Endothelial cell of umbilical vein (primary cell): ENCODE results near the gene PRG2. TPM values are rescaled to one million over a fixed set of nuclear protein-coding genes. Genes with fewer than 3 reads are reported as not detected.

Source experiments
- BruUV-seq: library from RNA; stranded (reverse); fragments of 400-500 nt; replicated peaks from 2 replicates; lab custom pipeline; 2021; lab: Mats Ljungman, UMichigan
- CTCF ChIA-PET: fragments of 300-600, 350-600 bp; sonication (Branson Sonifier 250); formaldehyde crosslinking; loops from one replicate; lab custom pipeline; 2021; ENCODE audit warnings: antibody characterized with exemption, inconsistent platforms; lab: Charles Lee
- POLR2A ChIA-PET: fragments of 300-600, 350-600 bp; sonication (Branson Sonifier 250); formaldehyde crosslinking; loops from one replicate; lab custom pipeline; 2021; ENCODE audit warnings: antibody characterized with exemption, inconsistent platforms; lab: Charles Lee
- DNase-seq: peaks from one replicate; pipeline ENCODE4 v3.0.0-alpha.2; 2011; ENCODE audit warnings: low read depth, low spot score
- FAIRE-seq: peaks from 2 replicates; lab custom pipeline; 2011; peaks lifted over from hg19 to GRCh38; lab: Jason Lieb, UNC
- H2AFZ ChIP-seq: 2 replicates; pipeline ENCODE4 v1.6.0; 2012; ENCODE audit warnings: low read depth, low read length, control low read depth, inconsistent platforms
- H3K27ac ChIP-seq: 2 replicates; pipeline ENCODE4 v1.5.1; 2011; ENCODE audit warnings: low read depth, mild to moderate bottlenecking, control low read depth, low read length, moderate library complexity; ENCODE audit not compliant: insufficient read depth
- H3K27me3 ChIP-seq, 2 experiments: 2 replicates each; pipeline versions ENCODE4 v1.6.0 to v1.6.1; 2011; ENCODE audit warnings: low read length in 2 of 2, mixed read lengths in 1 of 2; ENCODE audit not compliant: control insufficient read depth in 2 of 2, insufficient read depth in 2 of 2
- H3K36me3 ChIP-seq, 2 experiments: 2 replicates in 1 of 2; 3 replicates in 1 of 2; pipeline ENCODE4 v1.5.1; 2011; ENCODE audit warnings: low read length in 2 of 2, mild to moderate bottlenecking in 1 of 2, moderate library complexity in 1 of 2; ENCODE audit not compliant: control insufficient read depth in 2 of 2, insufficient read depth in 2 of 2; ENCODE audit errors: extremely low read depth in 1 of 2
- H3K4me1 ChIP-seq: 3 replicates; pipeline ENCODE4 v1.5.1; 2011; ENCODE audit warnings: mild to moderate bottlenecking, low read length; ENCODE audit not compliant: control insufficient read depth, insufficient read depth; ENCODE audit errors: extremely low read depth
- H3K4me2 ChIP-seq: 2 replicates; pipeline ENCODE4 v1.6.1; 2011; ENCODE audit warnings: low read length, control low read depth, mixed read lengths; ENCODE audit not compliant: insufficient read depth
- H3K4me3 ChIP-seq, 3 experiments: fragments of 200-600 bp in 1 of 3; sonication (generic), shearing (Covaris generic) in 1 of 3; replicated peaks in 1 of 3; 2 replicates each; pipeline ENCODE4 v1.5.1; 2011 to 2016; ENCODE audit warnings: control low read depth in 3 of 3, low read length in 3 of 3, mild to moderate bottlenecking in 2 of 3, inconsistent platforms in 1 of 3, low read depth in 1 of 3, moderate library complexity in 1 of 3; ENCODE audit not compliant: insufficient read depth in 1 of 3
- H3K79me2 ChIP-seq: 2 replicates; pipeline ENCODE4 v1.6.0; 2012; ENCODE audit warnings: low read length, inconsistent platforms; ENCODE audit not compliant: control insufficient read depth, insufficient read depth
- H3K9ac ChIP-seq: replicated peaks from 2 replicates; pipeline ENCODE3; 2011; ENCODE audit warnings: low read length, control low read depth; ENCODE audit not compliant: insufficient read depth; ENCODE audit errors: extremely low read depth
- H3K9me1 ChIP-seq: replicated peaks from 3 replicates; pipeline ENCODE4 v1.6.0; 2011; ENCODE audit warnings: mild to moderate bottlenecking, low read length; ENCODE audit not compliant: control insufficient read depth, insufficient read depth; ENCODE audit errors: extremely low read depth
- H3K9me3 ChIP-seq: replicated peaks from 2 replicates; pipeline ENCODE4 v1.5.1; 2012; ENCODE audit warnings: low read length, inconsistent platforms; ENCODE audit not compliant: control insufficient read depth, insufficient read depth
- H4K20me1 ChIP-seq: replicated peaks from 2 replicates; pipeline ENCODE3; 2011; ENCODE audit warnings: mild to moderate bottlenecking, low read length; ENCODE audit not compliant: control insufficient read depth, insufficient read depth; ENCODE audit errors: extremely low read depth
- CTCF ChIP-seq, 2 donors: IDR thresholded peaks; 1 replicate in 1 of 2; 2 replicates in 1 of 2; pipeline ENCODE4 v1.5.1; 2011; ENCODE audit warnings: low read length in 2 of 2, mild to moderate bottlenecking in 2 of 2, moderate library complexity in 2 of 2, control low read depth in 1 of 2, inconsistent platforms in 1 of 2, low read depth in 1 of 2; ENCODE audit not compliant: insufficient read depth in 1 of 2; ENCODE audit errors: extremely low read depth in 1 of 2
- EZH2 ChIP-seq: IDR thresholded peaks from 2 replicates; pipeline ENCODE4 v1.6.1; 2012; ENCODE audit warnings: borderline replicate concordance, low read depth, mild to moderate bottlenecking, moderate library complexity, low read length, inconsistent platforms; ENCODE audit not compliant: severe bottlenecking
- FOS ChIP-seq: IDR thresholded peaks from 2 replicates; pipeline ENCODE4 v1.6.1; 2011; ENCODE audit warnings: mild to moderate bottlenecking, low read length, moderate library complexity, borderline replicate concordance; ENCODE audit not compliant: insufficient read depth
- GATA2 ChIP-seq: IDR thresholded peaks from 2 replicates; pipeline ENCODE4 v1.7.0; 2011; ENCODE audit warnings: low read depth, mild to moderate bottlenecking, moderate library complexity, mixed read lengths, low read length; ENCODE audit not compliant: insufficient read length, insufficient read depth
- JUN ChIP-seq: IDR thresholded peaks from 2 replicates; pipeline ENCODE4 v1.6.1; 2011; ENCODE audit warnings: borderline replicate concordance, low read depth; ENCODE audit not compliant: insufficient read length, insufficient read depth
- MAX ChIP-seq: IDR thresholded peaks from 2 replicates; pipeline ENCODE4 v1.6.1; 2011; ENCODE audit not compliant: insufficient read depth, insufficient read length
- MYC ChIP-seq: IDR thresholded peaks from one replicate; pipeline ENCODE4 v1.6.1; 2011; ENCODE audit warnings: mild to moderate bottlenecking, low read depth, low read length
- POLR2A ChIP-seq: IDR thresholded peaks from 2 replicates; pipeline ENCODE4 v1.6.1; 2012; ENCODE audit warnings: low read depth, mild to moderate bottlenecking, control low read depth, low read length
- POLR2AphosphoS5 ChIP-seq: IDR thresholded peaks from 2 replicates; pipeline ENCODE4 v1.6.1; 2012; ENCODE audit warnings: low read depth, mild to moderate bottlenecking, control low read depth, low read length, moderate library complexity; ENCODE audit not compliant: insufficient read depth
- dilution Hi-C: fragments of 300-500 bp; cut with MboI; formaldehyde crosslinking; loops from one replicate; pipeline ENCODE4 v1.15.0; 2019; ENCODE audit warnings: low sequenced_read_pairs; ENCODE audit not compliant: extremely low pct_ligation_motif_present
- intact Hi-C: fragments of 100-400 bp; cut with micrococcal nuclease; formaldehyde crosslinking; loops from one replicate; pipeline ENCODE4 v1.10.0; 2022
- polyA plus RNA-seq, 4 experiments: library from polyadenylated mRNA; depleted of rRNA in 3 of 4; stranded (reverse) in 3 of 4; unstranded in 1 of 4; fragments of >200 nt; gene quantifications; 2 replicates each; pipeline versions ENCODE4 v1.2.1 to v1.2.3, GENCODE V29; 2011 to 2012; ENCODE audit warnings: missing spikeins in 1 of 4
- total RNA-seq: library from RNA; stranded (reverse); gene quantifications from 2 replicates; pipeline ENCODE4 v1.2.3, GENCODE V29; 2021

Gene PRG2
- total and polyA plus RNA-seq, 2 donors (not counting 3 experiments of a cell fraction or from before 2014, with no cell fraction given): 0.08 to 0.55 TPM

- H3K9me3 ChIP-seq: no peaks in the 10 kb centered on the region
- H3K36me3 ChIP-seq: no peaks in the 10 kb centered on the region
- H4K20me1 ChIP-seq: no peaks in the 10 kb centered on the region
- peaks cover 0 to 12% of the 10 kb centered on the region in 2 experiments for H3K27me3 ChIP-seq
- dilution Hi-C loops (no loop called here), intact Hi-C loops (no loop called here)
- no peak overlapping the region for H3K4me2 ChIP-seq
- H3K9ac ChIP-seq: no peak overlapping the region
- DNase-seq: no peak
- ChIA-PET POLR2A (no interaction called here), CTCF (no interaction called here)
- no peak overlapping the region for H2AFZ ChIP-seq
- H3K4me3 ChIP-seq: no peak overlapping the region
- H3K4me1 ChIP-seq: peaks cover 7% of the 10 kb centered on the region
- no peak for FAIRE-seq
- no peaks in the 10 kb centered on the region for H3K9me1 ChIP-seq
- no peak for TF ChIP-seq POLR2A
- no peak for TF ChIP-seq EZH2
- TF ChIP-seq MYC: no peak
- no peak for TF ChIP-seq CTCF (IDR thresholded peaks at IDR 0.05; ENCODE audit: extremely low read depth in 1 of 2, insufficient read depth in 1 of 2, low read depth in 1 of 2, low read length in 2 of 2)
- no peak for TF ChIP-seq POLR2AphosphoS5
- TF ChIP-seq GATA2: no peak
- TF ChIP-seq JUN: no peak
- TF ChIP-seq FOS: no peak
- no peak for TF ChIP-seq MAX
- no TSS peak for BruUV-seq
- H3K79me2 ChIP-seq: no peaks in the 10 kb centered on the region
- no peak overlapping the region for H3K27ac ChIP-seq
Observed at GRCh38 chr11:57397394-57397990, 7.0 kb upstream of the PRG2 start.
